ENCODE results near the gene RTN1.

GRCh38 chr14:59565087-59565486, 305.5 kb downstream of the RTN1 start:
- TF ChIP-seq EZH2 (IDR thresholded peaks at IDR 0.05; ENCODE audit: borderline replicate concordance) (no peak), EZH2phosphoT487 (IDR thresholded peaks at IDR 0.05; ENCODE audit: low read depth, severe bottlenecking, unreplicated experiment) (no peak)
